SK-N-SH treated with all-trans-retinoic acid at 6 μM for 48 hours (cell line): ENCODE measurements around the gene EPHA1.

Source experiments
- ATAC-seq: fragments of 200-7000 bp; cut with Tn5 transposase; 3 replicates; pipeline ENCODE4 v1.9.1; 2020; ENCODE audit warnings: mild to moderate bottlenecking, moderate library complexity
- ARNTL ChIP-seq: fragments of 450-650 bp; formaldehyde crosslinking; IDR thresholded peaks from 2 replicates; pipeline ENCODE4 v1.5.0; 2020; ENCODE audit warnings: low read depth, mild to moderate bottlenecking, moderate library complexity, borderline replicate concordance
- BACH2 ChIP-seq: fragments of 250-450 bp; sonication (Bioruptor Pico); IDR thresholded peaks from 2 replicates; pipeline ENCODE4 v1.9.0; 2021; ENCODE audit warnings: mild to moderate bottlenecking, borderline replicate concordance
- CSDC2 ChIP-seq: fragments of 250-450 bp; sonication (Bioruptor Pico); IDR thresholded peaks from 2 replicates; pipeline ENCODE4 v1.5.0; 2020; ENCODE audit warnings: mild to moderate bottlenecking, moderate library complexity
- ESRRG ChIP-seq: fragments of 250-450 bp; sonication (Bioruptor Pico); IDR thresholded peaks from 2 replicates; pipeline ENCODE4 v1.6.1; 2021; ENCODE audit warnings: mild to moderate bottlenecking
- GLIS3 ChIP-seq: fragments of 250-450 bp; sonication (Bioruptor Pico); IDR thresholded peaks from 2 replicates; pipeline ENCODE4 v1.5.0; 2020; ENCODE audit warnings: mild to moderate bottlenecking, moderate library complexity
- ISL1 ChIP-seq: fragments of 250-450 bp; sonication (Bioruptor Pico); IDR thresholded peaks from 2 replicates; pipeline ENCODE4 v2.1.2; 2022; ENCODE audit warnings: mild to moderate bottlenecking, moderate library complexity
- OSR1 ChIP-seq: fragments of 250-450 bp; sonication (Bioruptor Pico); IDR thresholded peaks from 2 replicates; pipeline ENCODE4 v1.8.0; 2022; ENCODE audit warnings: moderate library complexity, mild to moderate bottlenecking, inconsistent platforms
- PPARA ChIP-seq: fragments of 250-450 bp; sonication (Bioruptor Pico); IDR thresholded peaks from 2 replicates; pipeline ENCODE4 v1.5.0; 2020; ENCODE audit warnings: mild to moderate bottlenecking, borderline replicate concordance
- RARB ChIP-seq: fragments of 250-450 bp; sonication (Bioruptor Pico); IDR thresholded peaks from 2 replicates; pipeline ENCODE4 v1.8.0; 2021; ENCODE audit warnings: mild to moderate bottlenecking, moderate library complexity
- SNAI2 ChIP-seq: fragments of 250-450 bp; sonication (Bioruptor Pico); IDR thresholded peaks from 2 replicates; pipeline ENCODE4 v1.5.0; 2020; ENCODE audit warnings: mild to moderate bottlenecking, moderate library complexity
- TCF4 ChIP-seq: fragments of 250-450 bp; sonication (Bioruptor Pico); IDR thresholded peaks from 2 replicates; pipeline ENCODE4 v1.8.0; 2021; ENCODE audit warnings: mild to moderate bottlenecking, moderate library complexity, borderline replicate concordance
- TOX ChIP-seq: fragments of 250-450 bp; sonication (Bioruptor Pico); IDR thresholded peaks from 2 replicates; pipeline ENCODE4 v1.8.0; 2021; ENCODE audit warnings: mild to moderate bottlenecking, moderate library complexity, borderline replicate concordance
- ZC3H10 ChIP-seq: fragments of 250-450 bp; sonication (Bioruptor Pico); IDR thresholded peaks from 2 replicates; pipeline ENCODE4 v1.5.1; 2021; ENCODE audit warnings: mild to moderate bottlenecking, moderate library complexity
- ZFP3 ChIP-seq: fragments of 250-450 bp; sonication (Bioruptor Pico); IDR thresholded peaks from 2 replicates; pipeline ENCODE4 v1.5.0; 2020; ENCODE audit warnings: mild to moderate bottlenecking, moderate library complexity
- ZFP30 ChIP-seq: fragments of 450-650 bp; formaldehyde crosslinking; IDR thresholded peaks from 2 replicates; pipeline ENCODE4 v1.5.0; 2022; ENCODE audit warnings: mild to moderate bottlenecking, moderate library complexity
- ZNF565 ChIP-seq: fragments of 450-650 bp; formaldehyde crosslinking; conservative IDR thresholded peaks from 2 replicates; pipeline ENCODE4 v1.5.0; 2020; ENCODE audit warnings: low read depth, mild to moderate bottlenecking, moderate library complexity
- ZNF70 ChIP-seq: fragments of 450-650 bp; formaldehyde crosslinking; IDR thresholded peaks from 2 replicates; pipeline ENCODE4 v1.5.0; 2020; ENCODE audit warnings: mild to moderate bottlenecking, moderate library complexity
- ZNF8 ChIP-seq: fragments of 450-650 bp; formaldehyde crosslinking; IDR thresholded peaks from 2 replicates; pipeline ENCODE4 v1.5.0; 2020; ENCODE audit warnings: mild to moderate bottlenecking, moderate library complexity
- TF ChIP-seq, protein P1 (sequence below): fragments of 250-450 bp; sonication (Bioruptor Pico); IDR thresholded peaks from 2 replicates; pipeline ENCODE4 v1.8.0; 2020; ENCODE audit warnings: mild to moderate bottlenecking, moderate library complexity, borderline replicate concordance
- TF ChIP-seq, protein P2 (sequence below): fragments of 250-450 bp; sonication (Bioruptor Pico); IDR thresholded peaks from 2 replicates; pipeline ENCODE4 v1.5.0; 2020; ENCODE audit warnings: mild to moderate bottlenecking, moderate library complexity
- TF ChIP-seq, protein P3 (sequence below): fragments of 250-450 bp; sonication (Bioruptor Pico); IDR thresholded peaks from 2 replicates; pipeline ENCODE4 v1.8.0; 2021; ENCODE audit warnings: low read depth, mild to moderate bottlenecking, moderate library complexity, borderline replicate concordance
- TF ChIP-seq, protein P4 (sequence below): fragments of 250-450 bp; sonication (Bioruptor Pico); IDR thresholded peaks from 2 replicates; pipeline ENCODE4 v1.5.1; 2021; ENCODE audit warnings: mild to moderate bottlenecking, moderate library complexity
- TF ChIP-seq, protein P5 (sequence below): fragments of 250-450 bp; sonication (Bioruptor Pico); IDR thresholded peaks from 2 replicates; pipeline ENCODE4 v1.5.1; 2020; ENCODE audit warnings: low read depth, mild to moderate bottlenecking, moderate library complexity

Gene EPHA1

DNA sequence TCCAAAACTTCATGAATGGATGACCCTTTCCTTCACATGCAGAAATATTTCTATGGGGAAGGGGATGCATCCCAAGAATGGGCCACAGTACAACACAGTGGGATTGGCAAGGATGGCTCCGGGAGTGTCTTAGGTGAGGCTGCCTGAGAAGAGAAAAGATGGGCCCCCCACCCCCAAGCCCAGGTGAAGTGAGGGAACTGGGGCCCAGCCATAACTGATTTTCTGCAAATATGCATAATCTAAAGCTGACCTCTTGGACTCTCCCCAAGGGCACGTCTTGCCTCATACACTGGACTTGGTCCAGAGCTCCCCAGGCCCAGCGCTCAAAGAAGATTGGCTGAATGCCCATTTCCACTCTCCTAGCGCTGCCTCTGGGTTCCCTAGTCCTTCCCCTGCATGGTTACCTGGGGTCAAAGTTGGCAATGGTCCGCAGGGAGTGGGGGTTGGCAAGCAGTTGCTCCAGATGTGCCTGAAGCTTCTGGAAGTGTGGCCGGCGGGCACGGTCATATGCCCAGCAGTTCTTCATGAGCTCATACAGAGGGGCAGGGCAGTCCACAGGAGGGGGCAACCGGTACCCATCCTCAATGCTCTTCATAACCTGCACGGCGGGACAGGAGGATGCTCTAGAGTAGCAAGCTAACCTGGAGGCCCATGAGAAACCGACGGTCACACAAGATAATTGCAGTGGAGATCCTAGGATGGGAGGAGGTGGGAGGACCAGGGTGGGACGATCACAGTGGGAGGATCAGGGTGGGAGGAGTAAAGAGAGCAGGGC lies 15.2 kb downstream of the EPHA1 start:
- peak; percentile 2 for ATAC-seq
- no peak for TF ChIP-seq ESRRG (CRISPR knock-in tag)
- no peak for TF ChIP-seq PPARA (CRISPR knock-in tag)
- TF ChIP-seq, protein P1, sequence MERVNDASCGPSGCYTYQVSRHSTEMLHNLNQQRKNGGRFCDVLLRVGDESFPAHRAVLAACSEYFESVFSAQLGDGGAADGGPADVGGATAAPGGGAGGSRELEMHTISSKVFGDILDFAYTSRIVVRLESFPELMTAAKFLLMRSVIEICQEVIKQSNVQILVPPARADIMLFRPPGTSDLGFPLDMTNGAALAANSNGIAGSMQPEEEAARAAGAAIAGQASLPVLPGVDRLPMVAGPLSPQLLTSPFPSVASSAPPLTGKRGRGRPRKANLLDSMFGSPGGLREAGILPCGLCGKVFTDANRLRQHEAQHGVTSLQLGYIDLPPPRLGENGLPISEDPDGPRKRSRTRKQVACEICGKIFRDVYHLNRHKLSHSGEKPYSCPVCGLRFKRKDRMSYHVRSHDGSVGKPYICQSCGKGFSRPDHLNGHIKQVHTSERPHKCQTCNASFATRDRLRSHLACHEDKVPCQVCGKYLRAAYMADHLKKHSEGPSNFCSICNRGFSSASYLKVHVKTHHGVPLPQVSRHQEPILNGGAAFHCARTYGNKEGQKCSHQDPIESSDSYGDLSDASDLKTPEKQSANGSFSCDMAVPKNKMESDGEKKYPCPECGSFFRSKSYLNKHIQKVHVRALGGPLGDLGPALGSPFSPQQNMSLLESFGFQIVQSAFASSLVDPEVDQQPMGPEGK (CRISPR knock-in tag) = peak; percentile 52
- no peak for TF ChIP-seq ZNF8 (CRISPR knock-in tag)
- TF ChIP-seq ARNTL (CRISPR knock-in tag) = no peak
- TF ChIP-seq ZNF70 (CRISPR knock-in tag) = no peak
- TF ChIP-seq OSR1 (CRISPR knock-in tag) = no peak
- TF ChIP-seq, protein P2, sequence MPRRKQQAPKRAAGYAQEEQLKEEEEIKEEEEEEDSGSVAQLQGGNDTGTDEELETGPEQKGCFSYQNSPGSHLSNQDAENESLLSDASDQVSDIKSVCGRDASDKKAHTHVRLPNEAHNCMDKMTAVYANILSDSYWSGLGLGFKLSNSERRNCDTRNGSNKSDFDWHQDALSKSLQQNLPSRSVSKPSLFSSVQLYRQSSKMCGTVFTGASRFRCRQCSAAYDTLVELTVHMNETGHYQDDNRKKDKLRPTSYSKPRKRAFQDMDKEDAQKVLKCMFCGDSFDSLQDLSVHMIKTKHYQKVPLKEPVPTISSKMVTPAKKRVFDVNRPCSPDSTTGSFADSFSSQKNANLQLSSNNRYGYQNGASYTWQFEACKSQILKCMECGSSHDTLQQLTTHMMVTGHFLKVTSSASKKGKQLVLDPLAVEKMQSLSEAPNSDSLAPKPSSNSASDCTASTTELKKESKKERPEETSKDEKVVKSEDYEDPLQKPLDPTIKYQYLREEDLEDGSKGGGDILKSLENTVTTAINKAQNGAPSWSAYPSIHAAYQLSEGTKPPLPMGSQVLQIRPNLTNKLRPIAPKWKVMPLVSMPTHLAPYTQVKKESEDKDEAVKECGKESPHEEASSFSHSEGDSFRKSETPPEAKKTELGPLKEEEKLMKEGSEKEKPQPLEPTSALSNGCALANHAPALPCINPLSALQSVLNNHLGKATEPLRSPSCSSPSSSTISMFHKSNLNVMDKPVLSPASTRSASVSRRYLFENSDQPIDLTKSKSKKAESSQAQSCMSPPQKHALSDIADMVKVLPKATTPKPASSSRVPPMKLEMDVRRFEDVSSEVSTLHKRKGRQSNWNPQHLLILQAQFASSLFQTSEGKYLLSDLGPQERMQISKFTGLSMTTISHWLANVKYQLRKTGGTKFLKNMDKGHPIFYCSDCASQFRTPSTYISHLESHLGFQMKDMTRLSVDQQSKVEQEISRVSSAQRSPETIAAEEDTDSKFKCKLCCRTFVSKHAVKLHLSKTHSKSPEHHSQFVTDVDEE (CRISPR knock-in tag) = no peak
- TF ChIP-seq, protein P3, sequence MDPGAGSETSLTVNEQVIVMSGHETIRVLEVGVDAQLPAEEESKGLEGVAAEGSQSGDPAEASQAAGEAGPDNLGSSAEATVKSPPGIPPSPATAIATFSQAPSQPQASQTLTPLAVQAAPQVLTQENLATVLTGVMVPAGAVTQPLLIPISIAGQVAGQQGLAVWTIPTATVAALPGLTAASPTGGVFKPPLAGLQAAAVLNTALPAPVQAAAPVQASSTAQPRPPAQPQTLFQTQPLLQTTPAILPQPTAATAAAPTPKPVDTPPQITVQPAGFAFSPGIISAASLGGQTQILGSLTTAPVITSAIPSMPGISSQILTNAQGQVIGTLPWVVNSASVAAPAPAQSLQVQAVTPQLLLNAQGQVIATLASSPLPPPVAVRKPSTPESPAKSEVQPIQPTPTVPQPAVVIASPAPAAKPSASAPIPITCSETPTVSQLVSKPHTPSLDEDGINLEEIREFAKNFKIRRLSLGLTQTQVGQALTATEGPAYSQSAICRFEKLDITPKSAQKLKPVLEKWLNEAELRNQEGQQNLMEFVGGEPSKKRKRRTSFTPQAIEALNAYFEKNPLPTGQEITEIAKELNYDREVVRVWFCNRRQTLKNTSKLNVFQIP = no peak
- 0 out of 2 replicates have a peak, but pooled peaks have one; percentile 13 for TF ChIP-seq SNAI2 (CRISPR knock-in tag)
- TF ChIP-seq CSDC2 = no peak
- TF ChIP-seq ZC3H10 = peak; percentile 92
- TF ChIP-seq TCF4 = no peak
- TF ChIP-seq TOX (CRISPR knock-in tag) = peak; percentile 74
- TF ChIP-seq ZNF565 (CRISPR knock-in tag) = no peak
- peak; percentile 39; the same call in 1 of the 2 replicates for TF ChIP-seq ZFP30
- TF ChIP-seq, protein P4, sequence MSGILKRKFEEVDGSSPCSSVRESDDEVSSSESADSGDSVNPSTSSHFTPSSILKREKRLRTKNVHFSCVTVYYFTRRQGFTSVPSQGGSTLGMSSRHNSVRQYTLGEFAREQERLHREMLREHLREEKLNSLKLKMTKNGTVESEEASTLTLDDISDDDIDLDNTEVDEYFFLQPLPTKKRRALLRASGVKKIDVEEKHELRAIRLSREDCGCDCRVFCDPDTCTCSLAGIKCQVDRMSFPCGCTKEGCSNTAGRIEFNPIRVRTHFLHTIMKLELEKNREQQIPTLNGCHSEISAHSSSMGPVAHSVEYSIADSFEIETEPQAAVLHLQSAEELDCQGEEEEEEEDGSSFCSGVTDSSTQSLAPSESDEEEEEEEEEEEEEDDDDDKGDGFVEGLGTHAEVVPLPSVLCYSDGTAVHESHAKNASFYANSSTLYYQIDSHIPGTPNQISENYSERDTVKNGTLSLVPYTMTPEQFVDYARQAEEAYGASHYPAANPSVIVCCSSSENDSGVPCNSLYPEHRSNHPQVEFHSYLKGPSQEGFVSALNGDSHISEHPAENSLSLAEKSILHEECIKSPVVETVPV = peak; percentile 21; the same call in 1 of the 2 replicates
- TF ChIP-seq, protein P5, sequence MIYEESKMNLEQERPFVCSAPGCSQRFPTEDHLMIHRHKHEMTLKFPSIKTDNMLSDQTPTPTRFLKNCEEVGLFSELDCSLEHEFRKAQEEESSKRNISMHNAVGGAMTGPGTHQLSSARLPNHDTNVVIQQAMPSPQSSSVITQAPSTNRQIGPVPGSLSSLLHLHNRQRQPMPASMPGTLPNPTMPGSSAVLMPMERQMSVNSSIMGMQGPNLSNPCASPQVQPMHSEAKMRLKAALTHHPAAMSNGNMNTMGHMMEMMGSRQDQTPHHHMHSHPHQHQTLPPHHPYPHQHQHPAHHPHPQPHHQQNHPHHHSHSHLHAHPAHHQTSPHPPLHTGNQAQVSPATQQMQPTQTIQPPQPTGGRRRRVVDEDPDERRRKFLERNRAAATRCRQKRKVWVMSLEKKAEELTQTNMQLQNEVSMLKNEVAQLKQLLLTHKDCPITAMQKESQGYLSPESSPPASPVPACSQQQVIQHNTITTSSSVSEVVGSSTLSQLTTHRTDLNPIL (CRISPR knock-in tag) = peak; percentile 58; the same call in 1 of the 2 replicates
- peak; percentile 58; the same call in 1 of the 2 replicates for TF ChIP-seq RARB (CRISPR knock-in tag)
- peak; percentile 9; the same call in 1 of the 2 replicates for TF ChIP-seq ISL1
- no peak; the same call in 1 of the 2 replicates for TF ChIP-seq ZFP3 (CRISPR knock-in tag)
- no peak for TF ChIP-seq BACH2 (CRISPR knock-in tag)
- TF ChIP-seq GLIS3 (CRISPR knock-in tag) = no peak

GRCh38 chr7:143392875-143393266 lies 15.8 kb downstream of the EPHA1 start:
- TF ChIP-seq CSDC2 (no peak), BACH2 (CRISPR knock-in tag) (no peak), PPARA (CRISPR knock-in tag) (no peak), RARB (CRISPR knock-in tag) (no peak), ZFP3 (CRISPR knock-in tag) (no peak), ZNF8 (CRISPR knock-in tag) (no peak), ZFP30 (no peak), ZC3H10 (no peak), ZNF565 (CRISPR knock-in tag) (no peak), ZNF70 (CRISPR knock-in tag) (no peak), TCF4 (no peak), ESRRG (CRISPR knock-in tag) (no peak), ARNTL (CRISPR knock-in tag) (no peak)
- TF ChIP-seq, protein P4 = no peak
- TF ChIP-seq, protein P3 = no peak
- TF ChIP-seq, protein P1 (CRISPR knock-in tag) = no peak
- TF ChIP-seq, all 23 proteins: peak for 0
- peak; percentile 0 for ATAC-seq
